ENCODE data around the gene KRT4. TPM values are rescaled to one million over a fixed set of nuclear protein-coding genes. Genes with fewer than 3 reads are reported as not detected.

KRT4 gene
- total RNA-seq, 1 experiment from 2014 or later: not detected

DNA sequence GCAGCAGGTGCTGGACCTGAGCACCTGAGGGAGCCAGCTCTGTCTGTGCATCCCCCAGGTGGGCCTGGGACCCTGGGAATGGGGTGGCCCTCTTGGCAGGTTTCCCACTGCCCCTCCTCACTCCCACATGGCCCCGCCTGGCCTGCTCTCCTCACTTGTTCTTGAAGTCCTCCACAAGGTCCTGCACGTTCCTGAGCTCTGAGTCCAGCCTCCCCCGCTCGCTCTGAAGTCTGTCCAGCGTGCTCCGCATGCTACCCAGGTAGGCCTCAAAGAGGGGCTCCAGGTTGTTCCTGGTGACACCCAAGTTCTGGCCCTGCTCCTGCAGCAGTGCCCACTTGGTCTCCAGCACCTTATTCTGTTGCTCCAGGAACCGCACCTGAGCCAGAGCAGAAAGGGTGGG, 17.3 kb upstream of the KRT4 start:
- TF ChIP-seq, protein P1, sequence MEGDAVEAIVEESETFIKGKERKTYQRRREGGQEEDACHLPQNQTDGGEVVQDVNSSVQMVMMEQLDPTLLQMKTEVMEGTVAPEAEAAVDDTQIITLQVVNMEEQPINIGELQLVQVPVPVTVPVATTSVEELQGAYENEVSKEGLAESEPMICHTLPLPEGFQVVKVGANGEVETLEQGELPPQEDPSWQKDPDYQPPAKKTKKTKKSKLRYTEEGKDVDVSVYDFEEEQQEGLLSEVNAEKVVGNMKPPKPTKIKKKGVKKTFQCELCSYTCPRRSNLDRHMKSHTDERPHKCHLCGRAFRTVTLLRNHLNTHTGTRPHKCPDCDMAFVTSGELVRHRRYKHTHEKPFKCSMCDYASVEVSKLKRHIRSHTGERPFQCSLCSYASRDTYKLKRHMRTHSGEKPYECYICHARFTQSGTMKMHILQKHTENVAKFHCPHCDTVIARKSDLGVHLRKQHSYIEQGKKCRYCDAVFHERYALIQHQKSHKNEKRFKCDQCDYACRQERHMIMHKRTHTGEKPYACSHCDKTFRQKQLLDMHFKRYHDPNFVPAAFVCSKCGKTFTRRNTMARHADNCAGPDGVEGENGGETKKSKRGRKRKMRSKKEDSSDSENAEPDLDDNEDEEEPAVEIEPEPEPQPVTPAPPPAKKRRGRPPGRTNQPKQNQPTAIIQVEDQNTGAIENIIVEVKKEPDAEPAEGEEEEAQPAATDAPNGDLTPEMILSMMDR (conservative IDR thresholded peaks at IDR 0.05): no peak
- Histone ChIP-seq H2BK15ac (ENCODE audit: low read depth, low read length) (no peak overlapping the region), H3K27me3 (ENCODE audit: insufficient read depth, low read length) (no peaks in the 10 kb centered on the region), H4K91ac (ENCODE audit: insufficient read length, low read depth, low read length) (no peak overlapping the region), H3K23me2 (ENCODE audit: insufficient read length, low read depth, low read length, poor library complexity, severe bottlenecking) (no peaks in the 10 kb centered on the region), H3K27ac (ENCODE audit: insufficient read length, low read depth, low read length) (no peak overlapping the region), H3T11ph (ENCODE audit: low read length) (no peak overlapping the region), H3K79me1 (ENCODE audit: insufficient read depth, low read depth, low read length, poor library complexity, severe bottlenecking) (no peaks in the 10 kb centered on the region), H2AFZ (ENCODE audit: low read length) (no peak overlapping the region), H3K9ac (ENCODE audit: extremely low read depth, insufficient read length, low read length) (no peak overlapping the region), H3K4me1 (ENCODE audit: insufficient read depth, low read length) (peaks cover 5% of the 10 kb centered on the region; the same call in 1 of the 2 replicates), H3K79me2 (ENCODE audit: insufficient read depth, low read length) (no peaks in the 10 kb centered on the region), H2BK120ac (ENCODE audit: low read depth, low read length, poor library complexity, severe bottlenecking) (no peak overlapping the region), H3K18ac (ENCODE audit: insufficient read length, low read depth, low read length) (no peak overlapping the region), H2BK20ac (ENCODE audit: low read depth, low read length, poor library complexity, severe bottlenecking) (no peak overlapping the region), H3K56ac (ENCODE audit: insufficient read length, low read depth, low read length) (no peak overlapping the region), H4K8ac (replicated peaks; ENCODE audit: insufficient read length, low read depth, low read length) (no peak overlapping the region), H3K4me2 (ENCODE audit: insufficient read depth, insufficient read length, low read length) (no peak overlapping the region), H4K20me1 (ENCODE audit: control insufficient read depth, insufficient read depth, insufficient read length) (no peaks in the 10 kb centered on the region), H2BK5ac (ENCODE audit: insufficient read length, low read length) (no peak overlapping the region), H3K14ac (ENCODE audit: insufficient read depth, low read length) (no peak overlapping the region; the same call in 1 of the 2 replicates), H3K23ac (ENCODE audit: insufficient read length, low read depth, low read length) (no peak overlapping the region), H2AK5ac (ENCODE audit: insufficient read length, low read length) (no peak overlapping the region), H3K9me3 (ENCODE audit: control insufficient read depth, low read depth, low read length) (no peaks in the 10 kb centered on the region), H3K4ac (ENCODE audit: low read depth, low read length) (no peak overlapping the region), H4K5ac (ENCODE audit: insufficient read length, low read depth, low read length) (no peak overlapping the region), H2BK12ac (ENCODE audit: insufficient read length, low read depth, low read length) (no peak overlapping the region)
- no peak overlapping the region for H3K27ac Mint-ChIP-seq
- no CpG with 5 or more reads among the region's 7 CpGs for WGBS (ENCODE audit: extremely low coverage, insufficient read length, low lambda C conversion rate)
- no peaks in the 10 kb centered on the region for H3K36me3 Mint-ChIP-seq (ENCODE audit: insufficient read depth in 1 of 3, low read depth in 3 of 3)
- H3K4me1 Mint-ChIP-seq: peaks cover 5 to 7% of the 10 kb centered on the region in 2 experiments; a peak in 3 of 4 replicates
- H3K4me3 Mint-ChIP-seq: no peak overlapping the region
- DNase-seq: no peak
- H3K9me3 Mint-ChIP-seq: no peaks in the 10 kb centered on the region
- peaks cover 2% of the 10 kb centered on the region for H3K27me3 Mint-ChIP-seq (ENCODE audit: low read depth)

Measured in H9 (cell line).